Measurements from ENCODE around the gene METTL26.

DNA sequence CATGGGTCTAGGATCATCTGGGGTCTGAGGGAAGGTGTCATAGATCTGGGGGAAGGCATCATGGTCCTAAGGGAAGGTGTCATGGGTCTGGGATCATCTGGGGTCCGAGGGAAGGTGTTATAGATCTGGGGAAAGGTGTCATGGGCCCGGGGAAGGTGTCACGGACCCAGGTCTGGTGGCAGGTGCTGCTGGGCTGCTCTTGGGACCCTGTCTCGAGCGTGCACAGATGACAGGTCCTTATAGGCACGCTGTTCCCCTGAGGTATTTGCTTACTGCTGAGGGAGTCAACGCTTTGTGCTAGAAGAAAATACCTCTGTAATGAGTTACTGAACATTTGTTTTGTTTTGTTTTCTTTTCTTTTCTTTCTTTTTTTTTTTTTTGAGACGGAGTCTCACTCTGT is 44.9 kb downstream of the METTL26 start:
- no peak for TF ChIP-seq POLR2AphosphoS5 (IDR thresholded peaks at IDR 0.05; ENCODE audit: borderline replicate concordance, low read depth, low read length)
- no peak for TF ChIP-seq EZH2 (IDR thresholded peaks at IDR 0.05)
- no peak for TF ChIP-seq FOXP2 (optimal IDR thresholded peaks at IDR 0.05; ENCODE audit: control extremely low read depth, extremely low read length, insufficient read depth)
